ENCODE data around the gene MLYCD. TPM values are rescaled to one million over a fixed set of nuclear protein-coding genes. Genes with fewer than 3 reads are reported as not detected.

MLYCD gene
- total RNA-seq, 4 donors from 2014 or later: 10.8 to 20.2 (median 13.7) TPM

DNA sequence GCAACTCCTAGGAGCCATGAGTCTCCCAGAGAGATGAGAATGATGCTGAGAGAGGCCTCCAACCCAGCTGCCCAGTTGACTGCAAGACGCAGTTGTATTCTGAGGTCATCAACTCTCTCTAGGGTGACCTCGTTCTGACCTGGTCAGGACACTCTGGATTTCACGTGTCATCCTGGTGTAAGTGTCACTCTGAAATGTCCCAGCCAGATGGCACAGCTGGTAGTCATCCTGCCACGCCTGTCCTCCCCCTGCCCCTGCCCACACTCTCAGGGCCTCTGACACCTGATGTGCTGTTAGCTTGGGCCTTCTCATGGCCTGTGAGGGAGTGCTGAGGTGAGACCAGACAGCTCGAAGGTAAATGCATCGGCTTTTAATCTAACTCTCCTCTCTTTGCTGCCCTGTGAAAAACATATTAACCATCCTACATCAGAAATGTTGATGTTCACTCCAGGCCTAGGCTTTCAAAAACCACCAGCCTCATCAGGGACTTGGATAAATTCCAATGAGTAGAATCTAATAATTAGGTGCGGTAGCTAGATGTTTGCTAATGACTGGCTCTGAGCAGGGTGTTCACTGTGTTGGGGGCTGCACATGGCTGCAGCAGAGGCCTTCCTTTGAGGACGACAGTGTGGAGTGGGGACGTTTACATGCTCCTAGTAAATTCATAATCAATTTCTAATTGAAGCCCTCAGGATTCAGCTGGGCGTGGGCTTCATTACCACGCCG, 13.8 kb downstream of the MLYCD start:
- no peak for DNase-seq
- intact Hi-C loops (cut with DNase I; ENCODE audit: low total_unique reads) (no loop called here), in situ Hi-C loops (cut with MboI; ENCODE audit: low pct_ligation_motif_present in 1 of 4, low pct_unique_long_range_greater_than_20kb in 1 of 4, low sequenced_read_pairs in 3 of 4) (no loop called here)
- Histone ChIP-seq H3K27ac (no peak overlapping the region), H3K4me1 (no peaks in the 10 kb centered on the region), H3K4me3 (no peak overlapping the region), H3K9me3 (no peaks in the 10 kb centered on the region), H3K36me3 (peaks cover 0 to 39% (median 14%) of the 10 kb centered on the region in 4 donors), H3K27me3 (no peaks in the 10 kb centered on the region)
- WGBS, 2 donors (ENCODE audit: low coverage in 1 of 2): 88% methylated on average over 12 of the region's 12 CpGs; no CpG with 5 or more reads in 1 of the 2 donors
- no peak for TF ChIP-seq POLR2AphosphoS5 (IDR thresholded peaks at IDR 0.05)
- no peak for TF ChIP-seq EP300 (IDR thresholded peaks at IDR 0.05; ENCODE audit: low read depth)
- no peak for TF ChIP-seq POLR2A (IDR thresholded peaks at IDR 0.05)
- TF ChIP-seq, protein P1, sequence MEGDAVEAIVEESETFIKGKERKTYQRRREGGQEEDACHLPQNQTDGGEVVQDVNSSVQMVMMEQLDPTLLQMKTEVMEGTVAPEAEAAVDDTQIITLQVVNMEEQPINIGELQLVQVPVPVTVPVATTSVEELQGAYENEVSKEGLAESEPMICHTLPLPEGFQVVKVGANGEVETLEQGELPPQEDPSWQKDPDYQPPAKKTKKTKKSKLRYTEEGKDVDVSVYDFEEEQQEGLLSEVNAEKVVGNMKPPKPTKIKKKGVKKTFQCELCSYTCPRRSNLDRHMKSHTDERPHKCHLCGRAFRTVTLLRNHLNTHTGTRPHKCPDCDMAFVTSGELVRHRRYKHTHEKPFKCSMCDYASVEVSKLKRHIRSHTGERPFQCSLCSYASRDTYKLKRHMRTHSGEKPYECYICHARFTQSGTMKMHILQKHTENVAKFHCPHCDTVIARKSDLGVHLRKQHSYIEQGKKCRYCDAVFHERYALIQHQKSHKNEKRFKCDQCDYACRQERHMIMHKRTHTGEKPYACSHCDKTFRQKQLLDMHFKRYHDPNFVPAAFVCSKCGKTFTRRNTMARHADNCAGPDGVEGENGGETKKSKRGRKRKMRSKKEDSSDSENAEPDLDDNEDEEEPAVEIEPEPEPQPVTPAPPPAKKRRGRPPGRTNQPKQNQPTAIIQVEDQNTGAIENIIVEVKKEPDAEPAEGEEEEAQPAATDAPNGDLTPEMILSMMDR (IDR thresholded peaks at IDR 0.05): no peak

DNA sequence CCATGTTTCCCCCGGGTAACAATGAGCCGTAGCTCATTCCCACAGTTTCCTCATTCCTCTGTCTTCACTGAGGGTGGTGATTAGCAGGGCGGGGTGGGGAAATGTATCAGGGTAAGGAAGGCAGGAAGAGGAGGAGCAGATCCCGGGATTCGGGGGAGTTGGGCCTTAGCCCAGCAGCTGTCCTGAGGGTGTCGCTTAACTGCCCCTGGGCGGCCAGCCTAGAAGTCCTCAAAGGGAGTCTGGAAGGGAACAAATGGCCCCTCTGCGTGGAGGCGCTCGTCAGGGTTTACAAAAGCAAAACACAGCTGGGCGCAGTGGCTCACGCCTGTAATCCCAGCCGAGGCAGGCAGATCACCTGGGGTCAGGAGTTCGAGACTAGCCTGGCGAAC, 14.3 kb downstream of the MLYCD start:
- no peak for TF ChIP-seq EP300 (IDR thresholded peaks at IDR 0.05; ENCODE audit: low read depth)
- TF ChIP-seq, protein P1 (IDR thresholded peaks at IDR 0.05): no peak
- TF ChIP-seq POLR2A (IDR thresholded peaks at IDR 0.05): no peak
- TF ChIP-seq POLR2AphosphoS5 (IDR thresholded peaks at IDR 0.05): no peak
- Histone ChIP-seq H3K9me3 (no peaks in the 10 kb centered on the region), H3K4me1 (no peaks in the 10 kb centered on the region), H3K27me3 (no peaks in the 10 kb centered on the region), H3K27ac (no peak overlapping the region), H3K4me3 (no peak overlapping the region), H3K36me3 (peaks cover 0 to 43% (median 14%) of the 10 kb centered on the region in 4 donors)
- no peak for DNase-seq
- in situ Hi-C loops (cut with MboI; ENCODE audit: low pct_ligation_motif_present in 1 of 4, low pct_unique_long_range_greater_than_20kb in 1 of 4, low sequenced_read_pairs in 3 of 4) (no loop called here), intact Hi-C loops (cut with DNase I; ENCODE audit: low total_unique reads) (no loop called here)
- 78% methylated on average over 15 of the region's 15 CpGs; no CpG with 5 or more reads in 1 of the 2 donors for WGBS, 2 donors (ENCODE audit: low coverage in 1 of 2)

DNA sequence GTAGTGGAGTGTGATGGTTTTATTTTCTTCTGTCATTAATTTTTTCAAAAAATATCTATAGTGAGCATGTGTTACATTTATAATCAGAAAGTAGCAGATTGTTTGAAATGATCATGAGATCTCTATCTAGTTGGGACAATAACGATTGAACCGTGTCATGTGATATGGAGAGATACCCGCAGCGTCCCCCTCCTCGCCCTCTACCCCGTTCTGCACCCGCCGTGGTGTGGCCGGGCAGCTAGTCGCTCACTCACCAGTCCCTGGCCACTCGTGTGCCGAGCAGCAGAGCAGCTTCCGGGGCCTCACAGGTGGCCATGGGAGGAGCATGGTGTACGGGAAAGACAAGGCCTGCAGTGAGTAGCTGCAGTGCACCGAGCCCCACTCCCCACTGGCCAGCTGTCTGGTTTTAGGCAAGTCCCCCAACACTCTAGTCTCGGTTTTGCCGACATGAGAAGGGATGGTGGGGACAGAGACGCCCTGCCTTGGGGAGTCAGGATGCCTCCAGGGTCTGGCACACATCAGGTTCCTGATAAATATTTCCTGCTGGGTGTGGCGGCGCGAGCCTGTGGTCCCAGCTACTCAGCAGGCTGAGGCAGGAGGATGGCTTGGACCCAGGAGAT, 15.3 kb downstream of the MLYCD start:
- H3K4me1 ChIP-seq: no peaks in the 10 kb centered on the region
- peaks cover 0 to 52% (median 17%) of the 10 kb centered on the region in 4 donors for H3K36me3 ChIP-seq
- no peak overlapping the region for H3K4me3 ChIP-seq
- 91 to 94% methylated on average over 8 to 20 of the region's 21 CpGs for WGBS, 2 donors (ENCODE audit: low coverage in 1 of 2)
- intact Hi-C loops (cut with DNase I; ENCODE audit: low total_unique reads) (no loop called here), in situ Hi-C loops (cut with MboI; ENCODE audit: low pct_ligation_motif_present in 1 of 4, low pct_unique_long_range_greater_than_20kb in 1 of 4, low sequenced_read_pairs in 3 of 4) (no loop called here)
- TF ChIP-seq EP300 (IDR thresholded peaks at IDR 0.05; ENCODE audit: low read depth) (no peak), POLR2AphosphoS5 (IDR thresholded peaks at IDR 0.05) (no peak), POLR2A (IDR thresholded peaks at IDR 0.05) (no peak)
- TF ChIP-seq, protein P1 (IDR thresholded peaks at IDR 0.05): no peak
- no peak for DNase-seq
- no peak overlapping the region for H3K27ac ChIP-seq
- no peaks in the 10 kb centered on the region for H3K27me3 ChIP-seq
- H3K9me3 ChIP-seq: no peaks in the 10 kb centered on the region

DNA sequence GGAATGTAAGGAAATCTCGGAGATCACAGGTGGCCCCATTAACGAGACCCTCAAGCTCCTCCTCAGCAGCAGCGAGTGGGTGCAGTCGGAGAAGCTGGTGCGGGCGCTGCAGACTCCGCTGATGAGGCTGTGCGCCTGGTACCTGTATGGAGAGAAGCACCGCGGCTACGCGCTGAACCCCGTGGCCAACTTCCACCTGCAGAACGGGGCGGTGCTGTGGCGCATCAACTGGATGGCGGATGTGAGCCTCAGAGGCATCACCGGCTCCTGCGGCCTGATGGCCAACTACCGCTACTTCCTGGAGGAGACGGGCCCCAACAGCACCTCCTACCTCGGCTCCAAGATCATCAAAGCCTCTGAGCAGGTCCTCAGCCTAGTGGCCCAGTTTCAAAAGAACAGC, 16.2 kb downstream of the MLYCD start:
- no peaks in the 10 kb centered on the region for H3K9me3 ChIP-seq
- H3K4me3 ChIP-seq: no peak overlapping the region
- in situ Hi-C loops (cut with MboI; ENCODE audit: low pct_ligation_motif_present in 1 of 4, low pct_unique_long_range_greater_than_20kb in 1 of 4, low sequenced_read_pairs in 3 of 4): no loop called here
- 96% methylated on average over 22 of the region's 22 CpGs; no CpG with 5 or more reads in 1 of the 2 donors for WGBS, 2 donors (ENCODE audit: low coverage in 1 of 2)
- TF ChIP-seq EP300 (IDR thresholded peaks at IDR 0.05; ENCODE audit: low read depth) (no peak), POLR2A (IDR thresholded peaks at IDR 0.05) (no peak), POLR2AphosphoS5 (IDR thresholded peaks at IDR 0.05) (no peak)
- TF ChIP-seq, protein P1 (IDR thresholded peaks at IDR 0.05): no peak
- H3K27ac ChIP-seq: no peak overlapping the region
- intact Hi-C loops (cut with DNase I; ENCODE audit: low total_unique reads): no loop called here
- no peaks in the 10 kb centered on the region for H3K27me3 ChIP-seq
- H3K4me1 ChIP-seq: no peaks in the 10 kb centered on the region
- no peak for DNase-seq
- peaks cover 0 to 55% (median 13%) of the 10 kb centered on the region in 4 donors for H3K36me3 ChIP-seq
